Measurements from ENCODE around the gene ANKRD53.

- no peak for TF ChIP-seq CTCF (IDR thresholded peaks at IDR 0.05)
- no peak for TF ChIP-seq EZH2 (IDR thresholded peaks at IDR 0.05; ENCODE audit: borderline replicate concordance, insufficient read depth, low read depth, low read length, poor library complexity, severe bottlenecking)
Observed at GRCh38 chr2:70931376-70932000, 46.9 kb upstream of the ANKRD53 start.
